CD8-positive, alpha-beta memory T cell (primary cell): Measurements from ENCODE around the gene PGA3. TPM values are rescaled to one million over a fixed set of nuclear protein-coding genes. Genes with fewer than 3 reads are reported as not detected.

Experiments used
- polyA plus RNA-seq: library from polyadenylated mRNA; unstranded; fragments of 300-500 nt; fragmentation: Illumina TruSeq; gene quantifications from one replicate; pipeline ENCODE4 v1.2.3, GENCODE V29; 2021
- total RNA-seq, 2 experiments: library from RNA; stranded (reverse); gene quantifications; one replicate each; pipeline ENCODE4 v1.2.3, GENCODE V29; 2021

PGA3 gene
- total and polyA plus RNA-seq, 3 experiments from 2014 or later = not detected

Other genes with a start within 250 kb of the PGA3 start
- 100 to 1,000 TPM; 229 to 233 TPM for gene CD6, start 231.8 kb upstream of the PGA3 start, total RNA-seq
- 156 TPM for gene CD6, start 231.8 kb upstream of the PGA3 start, polyA plus RNA-seq
- gene CD5, start 101.0 kb upstream of the PGA3 start, total RNA-seq = 100 to 1,000 TPM; 169 to 175 TPM
- 156 TPM for gene CD5, start 101.0 kb upstream of the PGA3 start, polyA plus RNA-seq
- gene VPS37C, start 42.1 kb upstream of the PGA3 start, total RNA-seq = 10 to 100 TPM in 1 of 2 experiments, 1 to 10 TPM in 1; 8.4 to 10.3 TPM
- gene VPS37C, start 42.1 kb upstream of the PGA3 start, polyA plus RNA-seq = 1.3 TPM
- gene PGA4, start 18.8 kb downstream of the PGA3 start, total RNA-seq = not detected
- not detected for gene PGA4, start 18.8 kb downstream of the PGA3 start, polyA plus RNA-seq
- not detected for gene PGA5, start 37.7 kb downstream of the PGA3 start, total RNA-seq
- gene PGA5, start 37.7 kb downstream of the PGA3 start, polyA plus RNA-seq = not detected
- 10 to 100 TPM; 11.3 to 12.4 TPM for gene VWCE, start 91.8 kb downstream of the PGA3 start, total RNA-seq
- not detected for gene VWCE, start 91.8 kb downstream of the PGA3 start, polyA plus RNA-seq
- gene DDB1, start 129.6 kb downstream of the PGA3 start, total RNA-seq = 100 to 1,000 TPM; 302 to 307 TPM
- gene DDB1, start 129.6 kb downstream of the PGA3 start, polyA plus RNA-seq = 120 TPM
- gene TKFC, start 129.7 kb downstream of the PGA3 start, total RNA-seq = 10 to 100 TPM; 66.8 to 72.4 TPM
- 31.8 TPM for gene TKFC, start 129.7 kb downstream of the PGA3 start, polyA plus RNA-seq
- 10 to 100 TPM; 53.0 to 53.7 TPM for gene CYB561A3, start 158.4 kb downstream of the PGA3 start, total RNA-seq
- gene CYB561A3, start 158.4 kb downstream of the PGA3 start, polyA plus RNA-seq = 62.1 TPM
- 10 to 100 TPM; 74.4 to 75.1 TPM for gene TMEM138, start 158.9 kb downstream of the PGA3 start, total RNA-seq
- gene TMEM138, start 158.9 kb downstream of the PGA3 start, polyA plus RNA-seq = 54.3 TPM
- gene TMEM216, start 189.1 kb downstream of the PGA3 start, total RNA-seq = 10 to 100 TPM; 16.8 to 17.5 TPM
- 53.2 TPM for gene TMEM216, start 189.1 kb downstream of the PGA3 start, polyA plus RNA-seq
- 100 to 1,000 TPM; 128 to 140 TPM for gene CPSF7, start 226.5 kb downstream of the PGA3 start, total RNA-seq
- gene CPSF7, start 226.5 kb downstream of the PGA3 start, polyA plus RNA-seq = 32.9 TPM
- gene SDHAF2, start 226.6 kb downstream of the PGA3 start, total RNA-seq = 10 to 100 TPM; 48.8 to 49.2 TPM
- gene SDHAF2, start 226.6 kb downstream of the PGA3 start, polyA plus RNA-seq = 101 TPM